GM12878 (cell line): Measurements from ENCODE around the gene ZCCHC17. TPM values are rescaled to one million over a fixed set of nuclear protein-coding genes. Genes with fewer than 3 reads are reported as not detected.

Experiments
- ATAC-seq: fragments of 200-7000 bp; cut with Tn5 transposase; 3 replicates; pipeline ENCODE4 v1.9.1; 2020; ENCODE audit warnings: mild to moderate bottlenecking, moderate library complexity
- BruUV-seq: library from RNA; stranded (reverse); fragments of 400-500 nt; replicated peaks from 2 replicates; lab custom pipeline; 2021; lab: Mats Ljungman, UMichigan
- CTCF ChIA-PET: fragments of 300-600 bp; sonication (Branson Sonifier 250); formaldehyde crosslinking; extraction: SDS; loops from one replicate; lab custom pipeline; 2021; ENCODE audit warnings: inconsistent platforms; lab: Yijun Ruan, JAX
- POLR2A ChIA-PET: fragments of 350-600 bp; formaldehyde crosslinking; extraction: SDS; loops from one replicate; lab custom pipeline; 2021; ENCODE audit warnings: inconsistent platforms; lab: Charles Lee
- RAD21 ChIA-PET: fragments of 300-600 bp; sonication (Branson Sonifier 250); formaldehyde crosslinking; loops from one replicate; lab custom pipeline; 2023; ENCODE audit warnings: antibody characterized with exemption; ENCODE audit not compliant: unreplicated experiment; lab: Charles Lee
- SMC1A ChIA-PET: fragments of 300-600 bp; sonication (Branson Sonifier 250); formaldehyde crosslinking; loops from one replicate; lab custom pipeline; 2023; ENCODE audit not compliant: unreplicated experiment, uncharacterized antibody; lab: Charles Lee
- DNase-seq: peaks from one replicate; pipeline ENCODE4 v3.0.0-alpha.2; 2011; ENCODE audit warnings: low read depth, low spot score
- FAIRE-seq: peaks from 3 replicates; lab custom pipeline; 2011; peaks lifted over from hg19 to GRCh38; lab: Jason Lieb, UNC
- H2AFZ ChIP-seq: 2 replicates; pipeline ENCODE4 v1.6.0; 2011; ENCODE audit warnings: low read depth, low read length, control low read depth; ENCODE audit not compliant: control insufficient read depth
- H3K27ac ChIP-seq: 2 replicates; pipeline ENCODE4 v1.5.1; 2011; ENCODE audit warnings: control low read depth; ENCODE audit not compliant: control insufficient read depth, insufficient read depth
- H3K27me3 ChIP-seq, 2 experiments: replicated peaks in 1 of 2; 2 replicates each; pipeline versions ENCODE4 v1.6.0 to v1.6.1; 2011; ENCODE audit warnings: low read length in 1 of 2; ENCODE audit not compliant: control insufficient read depth in 2 of 2, insufficient read depth in 2 of 2
- H3K36me3 ChIP-seq, 2 experiments: 2 replicates each; pipeline ENCODE4 v1.5.1; 2011; ENCODE audit warnings: low read length in 1 of 2; ENCODE audit not compliant: control insufficient read depth in 2 of 2, insufficient read depth in 2 of 2
- H3K4me1 ChIP-seq: 2 replicates; pipeline ENCODE4 v1.6.1; 2011; ENCODE audit warnings: mild to moderate bottlenecking, low read length, moderate library complexity, mixed read lengths; ENCODE audit not compliant: control insufficient read depth, insufficient read depth
- H3K4me2 ChIP-seq: 2 replicates; pipeline ENCODE4 v1.6.0; 2011; ENCODE audit warnings: control low read depth; ENCODE audit not compliant: control insufficient read depth, insufficient read depth
- H3K4me3 ChIP-seq: fragments of 200-600 bp; sonication (generic); 2 replicates; pipeline ENCODE4 v1.5.1; 2016
- H3K79me2 ChIP-seq: 2 replicates; pipeline ENCODE4 v1.6.0; 2011; ENCODE audit warnings: low read length; ENCODE audit not compliant: control insufficient read depth, insufficient read depth
- H3K9ac ChIP-seq: 2 replicates; pipeline ENCODE4 v1.8.0; 2011; ENCODE audit warnings: low read length, control low read depth, mixed read lengths; ENCODE audit not compliant: control insufficient read depth, insufficient read depth
- H3K9me3 ChIP-seq: replicated peaks from 3 replicates; pipeline ENCODE4 v1.5.1; 2011; ENCODE audit warnings: mild to moderate bottlenecking, low read length; ENCODE audit not compliant: control insufficient read depth, insufficient read depth
- H4K20me1 ChIP-seq: 2 replicates; pipeline ENCODE4 v1.6.0; 2011; ENCODE audit not compliant: control insufficient read depth, insufficient read depth
- GABPA ChIP-seq: IDR thresholded peaks from 2 replicates; pipeline ENCODE4 v1.6.1; 2014; ENCODE audit warnings: antibody characterized with exemption, low read depth, mild to moderate bottlenecking, inconsistent platforms
- MYC ChIP-seq: IDR thresholded peaks from 2 replicates; pipeline ENCODE4 v1.6.1; 2011; ENCODE audit warnings: mild to moderate bottlenecking, low read length, moderate library complexity, inconsistent platforms; ENCODE audit not compliant: insufficient read depth, insufficient replicate concordance, insufficient read length, severe bottlenecking
- NR2F1 ChIP-seq: fragments of 450-650 bp; conservative IDR thresholded peaks from 2 replicates; pipeline ENCODE4 v1.6.1; 2017; ENCODE audit warnings: mild to moderate bottlenecking
- PAX5 ChIP-seq: IDR thresholded peaks from 2 replicates; pipeline ENCODE4 v1.6.1; 2011; ENCODE audit warnings: low read depth, low read length, borderline replicate concordance
- POLR2AphosphoS5 ChIP-seq: IDR thresholded peaks from 2 replicates; pipeline ENCODE4 v1.6.1; 2011; ENCODE audit warnings: mild to moderate bottlenecking, low read length, inconsistent platforms
- RAD51 ChIP-seq: fragments of 450-650 bp; IDR thresholded peaks from 2 replicates; pipeline ENCODE4 v1.6.1; 2016; ENCODE audit warnings: moderate library complexity, mild to moderate bottlenecking, inconsistent platforms
- WGBS: methylation state at CpG from one replicate; pipeline ENCODE4 v1.1.6; 2016; ENCODE audit warnings: low lambda C conversion rate; ENCODE audit not compliant: insufficient replicate concordance, insufficient coverage; ENCODE audit errors: missing lambda C conversion rate; 5-methylcytosine and 5-hydroxymethylcytosine counted together
- in situ Hi-C: fragments of 300-500 bp; cut with MboI; formaldehyde crosslinking; loops from 9 replicates; pipeline ENCODE4 v1.14.3; 2018; ENCODE audit warnings: mixed read lengths
- intact Hi-C: fragments of 100-400 bp; cut with micrococcal nuclease; formaldehyde crosslinking; loops from one replicate; pipeline ENCODE4 v1.14.2; 2022; ENCODE audit not compliant: unreplicated experiment
- polyA plus RNA-seq, 11 experiments: library from polyadenylated mRNA; depleted of rRNA in 4 of 11; unstranded in 6 of 11; stranded (reverse) in 5 of 11; fragments of >200 nt; fragmentation: Nextera tagmentation in 4 of 11; fragmentation: Illumina TruSeq in 1 of 11; extraction: Ambion mirVana in 4 of 11; extraction: Trizol in 1 of 11; gene quantifications; 1 replicate in 1 of 11; 2 replicates in 10 of 11; pipeline versions ENCODE4 v1.2.1 to v1.2.3, GENCODE V29; 2011 to 2016; ENCODE audit warnings: inconsistent platforms in 2 of 11, missing spikeins in 2 of 11, low read depth in 1 of 11
- total RNA-seq, 4 experiments: library from RNA; depleted of rRNA in 3 of 4; stranded (reverse); fragments of >200 nt in 3 of 4; fragmentation: Illumina TruSeq in 1 of 4; extraction: Trizol in 1 of 4; gene quantifications; 2 replicates each; pipeline versions ENCODE4 v1.2.1 to v1.2.3, GENCODE V29; 2013 to 2021

ZCCHC17 gene
- total and polyA plus RNA-seq, 10 of the 15 experiments (the other 5 are each of a cell fraction or from before 2014, with no cell fraction given) = 22.3 to 86.3 (median 47.0) TPM

- 94% methylated on average over 2 of the region's 2 CpGs for WGBS
- POLR2A ChIA-PET = interaction anchor here (0.6 kb wide), 1 partner anchor 519 kb away, joined by 4 read pairs; no protein-coding TSS in a partner anchor
- in situ Hi-C loops (no loop called here), intact Hi-C loops (no loop called here)
- Histone ChIP-seq H3K4me1 (no peaks in the 10 kb centered on the region), H3K9ac (no peak overlapping the region), H3K4me3 (no peak overlapping the region), H4K20me1 (no peaks in the 10 kb centered on the region), H2AFZ (no peak overlapping the region), H3K4me2 (no peak overlapping the region), H3K27ac (no peak overlapping the region), H3K9me3 (no peaks in the 10 kb centered on the region), H3K36me3 (peaks cover 0 to 6% of the 10 kb centered on the region in 2 experiments), H3K27me3 (no peaks in the 10 kb centered on the region), H3K79me2 (no peaks in the 10 kb centered on the region)
- no peak for DNase-seq
- CTCF ChIA-PET = interaction anchor here (1.2 to 5.5 kb wide), 4 partner anchors 9 to 33 kb away, joined by 3 to 42 read pairs (median 4); no protein-coding TSS in a partner anchor
- RAD21 ChIA-PET = no interaction called here
- no peak for TF ChIP-seq PAX5
- ATAC-seq = no peak
- no TSS peak for BruUV-seq
- FAIRE-seq = no peak
- SMC1A ChIA-PET = interaction anchor here (1.6 kb wide), 1 partner anchor 10 kb away, joined by 9 read pairs; no protein-coding TSS in a partner anchor
These were observed 73.2 kb downstream of the ZCCHC17 start for GRCh38 chr1:31370021-31370420.

GRCh38 chr1:31370565-31370964 lies 73.7 kb downstream of the ZCCHC17 start:
- no peak for DNase-seq
- no TSS peak for BruUV-seq
- no peak overlapping the region for H2AFZ ChIP-seq
- intact Hi-C loops = no loop called here
- RAD21 ChIA-PET = no interaction called here
- in situ Hi-C loops = no loop called here
- H3K9me3 ChIP-seq = no peaks in the 10 kb centered on the region
- peaks cover 0 to 3% of the 10 kb centered on the region in 2 experiments; a peak in 3 of 4 replicates for H3K36me3 ChIP-seq
- TF ChIP-seq NR2F1 = no peak
- TF ChIP-seq MYC = no peak
- TF ChIP-seq GABPA = no peak
- TF ChIP-seq RAD51 = no peak
- TF ChIP-seq POLR2AphosphoS5 = no peak
- CTCF ChIA-PET = interaction anchor here (1.2 to 5.5 kb wide), 4 partner anchors 10 to 178 kb away, joined by 3 to 42 read pairs (median 5); no protein-coding TSS in a partner anchor
- no peak for FAIRE-seq
- no peak overlapping the region for H3K27ac ChIP-seq
- SMC1A ChIA-PET = interaction anchor here (1.6 kb wide), 2 partner anchors 10 to 14 kb away, joined by 3 to 9 read pairs; no protein-coding TSS in a partner anchor
- 98% methylated on average over 4 of the region's 4 CpGs for WGBS
- no peaks in the 10 kb centered on the region for H3K79me2 ChIP-seq
- no peak overlapping the region for H3K4me2 ChIP-seq
- H3K4me1 ChIP-seq = no peaks in the 10 kb centered on the region
- no peak overlapping the region for H3K4me3 ChIP-seq
- no peaks in the 10 kb centered on the region for H3K27me3 ChIP-seq
- no peak overlapping the region for H3K9ac ChIP-seq
- POLR2A ChIA-PET = interaction anchor here (0.6 kb wide), 1 partner anchor 518 kb away, joined by 4 read pairs; no protein-coding TSS in a partner anchor
- no peak for ATAC-seq
- H4K20me1 ChIP-seq = no peaks in the 10 kb centered on the region
